Putamen (tissue), 1 donor: ENCODE measurements around the gene POU6F2.

Experiments used
- DNase-seq: peaks from one replicate; pipeline ENCODE4 v3.0.0-alpha.2; 2016; ENCODE audit warnings: low spot score

Gene POU6F2

DNA sequence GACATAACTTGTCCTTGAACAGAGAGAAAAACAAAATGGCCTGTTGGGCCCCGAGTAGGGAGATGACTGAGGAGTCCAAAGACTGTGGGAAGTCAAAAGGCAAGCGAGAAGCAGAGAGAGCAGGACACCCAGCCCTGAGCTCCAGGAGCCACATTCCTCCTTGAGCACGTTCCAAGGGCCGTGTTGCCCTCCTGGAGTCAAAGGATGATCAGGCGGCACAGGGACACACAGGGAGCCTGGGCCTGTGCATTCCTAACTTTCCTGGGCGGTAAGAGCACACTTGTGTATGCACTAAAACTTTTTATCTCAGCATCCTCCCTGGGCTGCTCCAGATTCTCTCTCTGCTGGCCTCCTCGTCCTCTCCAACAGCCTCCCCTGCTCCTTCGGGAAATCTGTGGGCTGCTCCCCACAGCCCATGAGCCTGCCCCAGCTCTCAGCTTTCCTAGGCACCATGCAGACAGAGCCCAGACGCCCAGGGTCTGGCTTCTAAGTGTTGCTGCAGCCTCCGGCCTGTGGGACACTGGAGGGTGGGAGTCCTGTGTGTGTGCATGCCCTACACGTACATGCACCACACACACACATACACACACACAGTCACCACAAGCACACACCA is 281.8 kb downstream of the POU6F2 start:
- no peak for DNase-seq

DNA sequence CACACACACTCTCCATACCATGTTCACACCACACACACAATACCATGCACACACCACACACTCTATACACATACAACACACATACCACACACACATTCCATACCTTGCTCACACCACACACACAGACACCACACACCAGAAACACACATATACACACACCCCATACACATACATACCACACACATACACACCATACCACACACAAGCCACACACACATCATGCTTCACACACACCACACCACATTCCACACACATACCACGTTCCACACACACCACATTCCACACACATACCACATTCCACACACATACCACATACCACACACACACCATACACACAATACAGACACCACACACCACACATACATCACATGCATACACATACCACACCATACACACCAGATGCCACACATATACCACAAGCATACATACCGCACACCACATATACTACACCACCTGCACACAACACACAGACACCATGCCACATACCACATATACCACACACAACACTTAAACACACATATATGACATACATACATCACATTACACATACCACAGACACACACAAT is 282.7 kb downstream of the POU6F2 start:
- DNase-seq: no peak

DNA sequence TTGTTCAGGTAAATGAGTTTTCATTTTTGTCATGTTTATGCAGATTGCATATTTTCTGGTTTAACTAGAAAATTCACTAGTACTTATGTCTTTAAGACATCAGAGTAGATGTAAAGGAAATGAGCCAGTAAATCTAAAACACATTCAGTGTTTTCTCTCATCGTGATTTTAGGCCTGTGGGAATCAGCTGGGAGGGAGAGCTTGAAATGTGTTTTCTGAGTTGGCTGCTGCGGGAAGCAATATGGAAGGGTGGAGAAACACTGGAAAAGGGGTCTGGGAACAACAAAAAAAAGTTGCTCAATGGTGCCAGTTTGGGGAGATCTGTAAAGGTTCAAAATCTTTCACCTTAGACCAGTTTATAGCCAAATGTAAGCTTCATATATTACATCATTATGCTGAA is 284.1 kb downstream of the POU6F2 start:
- DNase-seq: no peak

DNA sequence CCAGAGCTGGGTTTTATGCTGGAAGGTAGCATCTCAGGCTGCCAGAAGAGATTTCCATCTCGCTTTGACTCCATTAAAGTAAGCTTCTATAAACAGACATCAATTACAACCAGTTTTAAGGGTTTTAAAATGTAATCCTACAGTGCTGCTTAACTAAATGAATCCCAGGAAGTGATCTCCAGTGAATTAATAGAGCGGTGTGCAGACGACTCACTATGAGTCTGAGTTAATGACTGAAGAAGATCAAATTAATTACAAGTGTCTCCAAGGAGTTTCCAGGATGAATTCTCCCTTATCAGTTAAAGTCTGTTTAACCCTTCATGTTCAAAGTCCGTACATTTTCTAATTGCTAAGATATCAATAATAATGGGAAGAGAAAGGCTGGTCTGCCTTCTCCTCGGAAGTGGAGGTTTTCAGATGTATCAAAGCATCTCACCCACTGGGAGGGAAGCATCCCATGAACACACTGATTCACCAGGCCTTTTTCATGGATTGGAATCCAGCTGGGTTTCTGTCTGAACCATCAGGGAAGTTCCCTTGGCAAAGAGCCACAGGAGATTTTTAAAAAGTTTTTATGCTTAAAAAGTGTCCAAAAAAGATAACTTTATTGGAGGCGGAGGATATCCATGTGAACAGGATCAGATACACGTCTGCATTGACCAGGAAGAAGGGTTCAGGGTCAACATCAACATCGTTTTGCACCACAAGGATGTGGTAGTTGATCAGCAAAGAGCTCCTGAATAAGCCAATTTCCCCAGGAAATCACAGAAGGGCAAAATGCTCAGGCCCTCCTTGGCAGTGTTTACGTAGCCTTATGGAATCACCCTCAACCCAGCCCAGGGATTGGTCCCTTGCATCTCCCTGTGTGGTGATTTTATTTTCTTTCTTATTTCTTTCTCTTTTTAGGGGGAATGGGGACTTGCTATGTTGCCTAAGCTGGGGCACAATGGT is 288.2 kb downstream of the POU6F2 start:
- DNase-seq: no peak

DNA sequence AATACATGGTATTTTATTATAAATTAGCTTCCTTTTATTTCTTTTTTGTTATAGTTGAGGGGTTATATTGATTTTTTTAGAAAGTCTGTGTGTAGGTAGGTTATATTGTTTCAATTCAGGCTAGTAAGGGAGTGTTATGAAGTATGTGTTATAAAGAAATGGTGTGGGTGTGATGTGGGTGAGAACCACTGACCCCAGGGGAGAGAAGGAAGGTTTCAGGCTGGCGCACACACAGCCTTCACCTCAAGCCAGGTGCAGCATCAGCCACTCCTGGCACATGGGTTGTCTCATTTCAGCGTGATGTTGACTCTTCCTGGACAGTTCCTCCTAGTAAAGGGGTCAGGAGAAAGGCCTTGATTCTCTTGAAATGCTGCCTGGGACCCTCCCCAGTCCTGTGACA is 291.3 kb downstream of the POU6F2 start:
- DNase-seq: no peak

DNA sequence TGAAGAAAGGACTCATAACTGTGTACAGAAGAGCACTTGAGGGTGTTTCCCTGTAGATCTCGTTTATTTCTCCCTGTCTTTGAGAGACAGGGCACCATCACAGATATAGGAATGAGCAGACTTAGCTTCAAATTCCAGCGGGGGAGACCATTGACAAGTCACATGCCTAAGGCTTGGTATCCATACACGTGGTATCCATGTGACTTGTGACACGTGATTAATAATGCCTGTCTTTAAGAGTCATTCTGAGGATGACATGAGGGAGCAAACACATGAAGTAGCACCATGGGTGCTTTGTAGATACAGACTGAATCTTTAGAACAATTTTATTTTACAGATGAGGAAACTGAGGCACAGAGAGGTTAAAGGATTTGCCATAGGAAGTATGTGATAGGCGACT is 292.3 kb downstream of the POU6F2 start:
- no peak for DNase-seq

DNA sequence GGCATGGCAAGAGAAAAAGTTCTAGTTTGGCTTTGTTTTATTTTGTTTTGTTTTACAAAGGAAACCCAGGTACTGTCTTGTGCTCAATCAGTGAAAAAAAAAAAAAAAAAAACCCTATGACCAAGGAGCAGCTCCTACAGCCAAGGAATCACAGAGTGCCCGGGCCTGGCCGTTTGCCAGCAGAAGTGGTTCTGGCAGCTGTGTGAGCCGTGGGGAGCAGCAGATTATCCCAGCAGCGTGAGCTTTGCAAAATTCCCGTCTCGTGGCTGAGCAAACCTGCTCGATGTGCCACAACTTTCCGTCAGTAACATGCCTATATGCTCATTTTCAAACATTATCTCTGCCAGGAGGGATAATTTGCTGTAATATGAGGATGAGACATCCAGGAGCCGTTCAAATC is 293.7 kb downstream of the POU6F2 start:
- no peak for DNase-seq

DNA sequence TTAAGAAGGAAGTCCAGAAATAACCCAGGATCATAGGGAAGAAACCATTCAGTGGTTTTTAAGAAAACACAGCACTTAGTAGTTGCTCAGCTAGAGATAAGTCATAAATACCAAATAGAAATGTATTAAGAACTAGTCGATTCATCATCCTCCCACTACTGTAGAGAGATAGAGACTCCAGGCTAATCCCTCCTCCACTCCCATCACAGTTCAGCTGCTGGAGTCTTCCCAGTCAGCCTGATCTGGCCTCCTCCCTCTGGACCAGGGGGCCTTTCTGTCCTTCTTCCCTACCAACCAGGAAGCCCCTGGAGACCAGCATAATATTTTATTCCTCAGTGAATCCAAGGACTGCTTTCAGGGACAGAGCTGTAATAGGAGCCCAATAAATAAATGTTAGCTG is 294.4 kb downstream of the POU6F2 start:
- no peak for DNase-seq

DNA sequence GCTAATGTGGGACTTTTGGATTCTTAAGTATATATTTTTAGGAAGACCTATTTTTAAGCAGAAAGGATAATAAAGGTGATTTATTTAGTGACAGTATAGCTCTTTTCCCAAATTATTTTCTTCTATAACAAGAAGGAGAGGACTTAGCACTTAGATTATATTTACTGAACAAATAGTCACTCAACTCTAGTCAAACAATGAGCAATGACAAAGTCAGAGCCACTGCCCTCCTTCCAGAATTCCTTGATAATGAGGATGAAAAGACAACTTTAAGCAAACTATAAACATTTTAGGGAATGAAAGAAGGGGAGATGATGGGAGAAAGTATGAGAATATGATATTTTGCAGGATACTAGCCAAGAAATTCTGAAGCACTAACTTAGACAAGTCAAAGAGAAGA is 295.0 kb downstream of the POU6F2 start:
- DNase-seq: no peak

DNA sequence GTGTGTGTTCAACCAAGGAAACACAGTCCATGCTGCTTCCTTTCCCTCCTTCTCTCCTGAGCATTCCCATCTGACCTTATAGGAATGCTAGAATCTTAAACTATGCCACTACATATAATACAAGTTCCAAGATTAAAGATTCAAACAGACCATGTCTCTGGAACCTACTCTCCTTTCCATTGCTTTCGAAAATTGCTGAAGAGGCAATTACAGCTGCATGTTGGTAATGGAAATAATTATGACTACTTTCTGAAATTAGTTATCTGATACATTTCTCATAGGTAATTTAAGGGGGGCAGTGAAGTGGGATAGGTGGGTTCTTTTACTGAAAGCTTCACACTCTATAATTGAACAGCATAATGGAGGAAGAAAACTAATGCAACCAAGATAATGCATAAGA is 302.6 kb downstream of the POU6F2 start:
- DNase-seq: no peak

DNA sequence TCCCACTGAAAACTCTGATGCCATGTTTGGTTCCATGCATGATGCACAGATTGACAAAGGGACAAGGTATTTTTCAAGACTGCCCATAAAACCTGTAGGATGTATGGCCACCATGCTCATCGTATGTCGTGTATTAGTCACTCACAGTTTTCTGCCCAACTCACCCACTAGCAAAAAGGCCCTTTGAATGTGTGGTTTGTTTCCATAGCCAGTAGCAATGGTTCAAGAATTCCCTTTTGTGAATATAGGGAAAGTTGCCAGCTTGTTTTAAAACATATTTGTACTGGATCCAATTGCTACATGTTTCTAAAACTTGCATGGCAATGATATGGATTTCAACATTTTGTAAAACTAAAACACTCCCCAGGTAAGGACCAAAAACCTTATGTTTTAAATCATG is 307.5 kb downstream of the POU6F2 start:
- DNase-seq: no peak

DNA sequence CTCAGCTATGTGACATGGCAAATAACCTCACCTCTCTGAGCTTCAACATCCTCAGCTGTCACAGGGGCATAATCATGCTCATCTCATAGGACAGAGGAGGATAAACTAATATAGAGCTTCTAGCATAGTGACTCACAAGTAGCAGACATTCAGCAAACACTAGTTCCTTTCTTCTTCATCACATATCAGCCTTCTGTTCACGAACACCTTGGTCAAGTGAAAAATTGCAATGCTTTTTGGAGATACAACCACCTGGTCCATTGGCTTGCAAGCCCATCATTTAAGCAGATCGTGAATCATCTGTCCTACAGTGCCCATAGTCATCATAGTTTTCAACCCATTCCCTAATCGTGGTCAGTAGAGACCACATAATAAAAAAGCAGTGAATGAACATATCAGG is 310.6 kb downstream of the POU6F2 start:
- no peak for DNase-seq

DNA sequence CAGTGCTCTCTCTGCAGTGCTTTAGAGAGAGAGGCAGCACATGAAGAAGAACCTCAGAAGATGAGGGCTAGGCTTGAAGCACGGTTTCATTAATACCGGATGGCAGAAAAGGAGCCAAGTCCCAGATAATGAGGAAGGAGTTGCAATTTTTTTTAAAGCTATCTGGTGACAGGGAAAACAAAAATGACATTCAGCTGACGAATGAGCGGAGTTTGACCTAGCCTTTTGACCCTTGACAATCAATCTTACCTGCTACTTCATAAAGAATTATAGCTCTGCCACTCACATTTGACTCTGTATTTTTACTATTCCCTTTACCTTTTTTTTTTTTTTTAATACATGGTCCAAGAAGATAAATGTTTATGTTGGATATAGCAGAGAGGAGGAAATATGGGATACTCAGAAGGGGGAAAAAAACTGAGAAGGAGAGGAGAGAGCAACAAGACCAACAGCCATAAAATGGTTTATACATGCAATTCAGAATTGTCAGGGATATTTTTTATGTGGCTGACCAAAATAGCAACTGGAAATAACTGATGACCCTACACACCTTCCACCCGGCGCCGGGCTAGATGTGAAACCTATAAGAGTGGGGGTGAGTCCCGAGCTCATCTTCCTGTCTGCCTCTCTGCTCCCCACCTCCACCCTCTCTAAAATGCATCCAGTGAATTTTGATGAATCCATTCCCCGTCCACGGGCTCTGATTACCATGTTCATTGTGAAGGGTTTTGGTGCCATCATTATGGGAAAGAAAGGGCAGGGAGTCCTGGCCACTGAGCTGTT is 314.1 kb downstream of the POU6F2 start:
- DNase-seq: no peak

DNA sequence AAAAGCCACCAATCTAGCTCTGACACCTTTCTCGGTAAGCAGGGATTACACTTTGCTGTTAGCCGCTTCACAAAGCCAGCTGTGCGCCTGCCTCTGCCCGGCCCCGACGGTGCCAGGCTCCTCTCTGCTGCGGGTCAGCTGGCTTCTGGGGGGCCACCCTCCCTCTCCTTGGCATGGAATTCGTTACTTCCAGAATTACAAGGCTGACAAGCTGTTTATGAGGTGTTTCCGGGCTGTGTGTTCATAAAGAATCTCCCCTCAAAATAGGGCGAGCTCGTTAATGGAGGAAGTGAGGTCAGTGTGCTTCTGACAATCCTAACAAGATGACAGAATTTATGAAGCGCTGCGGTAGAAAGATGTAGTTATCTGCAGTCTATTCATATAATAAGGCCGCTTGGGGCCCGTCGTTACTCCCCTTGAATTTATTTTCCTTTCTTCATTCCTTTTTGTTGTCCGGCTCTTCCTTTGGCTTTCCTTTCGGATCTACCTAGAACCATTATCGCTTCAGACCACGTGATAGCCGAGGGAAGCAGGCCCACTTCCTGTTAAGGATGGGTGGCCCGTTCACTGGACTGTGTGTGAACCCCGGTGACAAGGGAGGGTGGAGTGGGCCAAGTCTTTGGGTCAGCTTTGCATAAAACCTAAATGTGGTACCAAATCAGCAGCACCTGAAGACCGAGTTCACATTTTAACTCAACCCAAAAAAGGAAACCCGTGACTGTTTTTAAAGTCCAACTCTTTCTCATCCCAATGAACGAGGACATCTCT is 315.5 kb downstream of the POU6F2 start:
- DNase-seq: no peak

DNA sequence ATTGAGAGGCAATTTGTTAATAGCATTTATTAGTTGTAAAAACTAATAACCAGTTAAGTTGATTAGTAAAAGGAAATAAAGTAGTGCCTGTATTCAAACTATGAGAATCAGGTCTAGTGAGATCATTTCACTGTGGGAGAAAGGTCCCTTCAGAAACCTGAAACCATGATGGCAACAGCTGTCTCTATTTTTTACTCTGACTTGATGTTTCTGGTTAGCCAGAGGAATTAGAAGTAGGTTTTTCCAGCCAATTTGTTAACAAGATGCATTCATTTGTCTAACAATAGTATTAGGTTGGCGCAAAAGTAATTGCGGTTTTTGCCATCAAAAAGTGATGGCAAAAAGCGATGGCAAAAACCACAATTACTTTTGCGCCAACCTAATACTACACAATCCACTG is 316.3 kb downstream of the POU6F2 start:
- DNase-seq: no peak

DNA sequence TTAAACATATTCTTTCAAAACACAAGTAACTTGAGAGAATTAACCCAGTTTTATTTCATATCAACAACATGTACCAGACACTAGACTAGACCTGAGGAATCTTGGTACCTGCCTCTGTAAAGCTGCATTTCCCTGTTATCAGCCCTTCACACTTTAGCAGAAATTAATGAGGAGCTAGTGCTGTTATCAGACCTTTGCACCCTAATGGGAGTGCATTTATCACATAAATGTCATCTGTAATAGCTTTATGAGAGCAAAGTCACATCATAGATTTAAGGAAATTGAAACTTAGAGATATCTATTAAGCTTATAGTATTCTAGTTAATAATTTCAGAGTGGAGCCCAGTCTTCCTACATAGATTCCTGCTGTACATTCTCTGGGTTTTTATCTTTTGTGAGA is 318.1 kb downstream of the POU6F2 start:
- no peak for DNase-seq

DNA sequence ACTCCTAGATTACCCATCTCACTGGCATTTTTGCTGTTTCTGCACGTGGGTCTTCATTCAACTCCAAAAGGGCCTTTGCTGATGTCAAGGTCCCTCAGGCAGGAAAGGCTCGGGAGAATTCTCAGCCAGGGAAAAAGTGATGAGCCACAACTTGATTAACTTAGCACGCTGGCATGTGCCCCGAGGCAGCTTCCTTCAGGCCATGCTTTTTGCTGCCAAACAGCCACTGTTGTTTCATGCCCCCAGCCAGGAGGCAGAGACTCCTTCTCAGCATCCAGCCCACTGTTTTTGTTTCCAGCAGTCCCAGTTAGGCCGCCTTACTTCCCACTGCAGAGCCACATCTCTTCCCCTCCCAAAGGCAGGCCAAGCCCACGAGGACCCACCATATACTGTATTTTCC is 322.0 kb downstream of the POU6F2 start:
- DNase-seq: no peak

DNA sequence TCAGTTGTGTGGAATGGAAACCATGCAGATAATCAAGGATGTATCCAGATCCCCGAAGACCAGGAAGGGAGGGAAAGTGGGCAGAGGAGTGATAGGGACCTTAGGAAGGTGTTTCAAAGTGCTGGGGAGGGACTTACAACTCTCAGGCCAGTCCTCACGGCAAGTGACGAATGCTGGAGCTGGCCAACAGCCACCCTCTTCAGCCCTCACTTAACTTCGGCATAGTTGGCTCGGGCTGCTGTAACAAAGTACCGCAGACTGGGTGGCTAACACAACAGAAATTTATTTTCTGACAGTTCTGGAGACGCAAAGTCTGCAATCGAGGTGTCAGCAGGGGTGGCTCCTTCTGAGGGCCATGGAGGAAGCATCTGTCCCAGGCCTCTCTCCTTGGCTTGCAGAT is 322.6 kb downstream of the POU6F2 start:
- no peak for DNase-seq

DNA sequence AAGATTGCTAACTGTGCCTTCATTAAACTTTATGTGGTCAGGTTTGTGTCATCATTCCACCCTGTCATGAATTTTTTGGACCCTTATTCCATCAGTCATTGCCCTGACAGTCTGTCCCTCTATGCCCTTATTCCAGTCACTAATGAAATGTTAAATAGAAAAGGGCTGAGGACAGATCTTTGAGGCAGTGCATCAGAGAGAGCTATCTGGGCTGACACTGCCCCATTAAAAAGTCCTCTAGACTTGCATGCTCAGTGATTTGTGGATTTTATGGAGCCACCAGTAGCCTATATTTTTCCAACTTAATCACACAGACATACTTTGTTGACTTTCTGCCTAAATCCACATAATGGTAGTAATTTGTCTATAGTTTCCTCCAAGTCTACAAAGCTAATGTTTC is 323.8 kb downstream of the POU6F2 start:
- no peak for DNase-seq

DNA sequence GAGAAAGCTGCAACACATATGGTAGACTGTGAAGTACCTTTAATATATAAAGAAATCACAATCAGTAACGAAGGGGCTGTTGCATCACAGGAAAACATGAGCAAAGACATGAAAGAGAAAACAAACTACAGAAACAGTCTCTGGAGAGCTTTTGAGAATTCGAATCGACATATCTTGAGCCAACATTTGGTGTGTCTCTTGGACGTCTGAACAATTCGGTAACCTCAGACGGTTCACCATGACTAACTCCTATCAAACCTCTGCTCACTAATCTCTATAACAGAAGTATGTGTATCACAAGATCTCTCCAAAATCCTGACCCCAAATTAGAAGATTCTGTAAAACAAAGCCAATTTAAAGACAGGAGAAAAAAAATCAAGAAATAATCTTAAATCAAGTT is 326.5 kb downstream of the POU6F2 start:
- DNase-seq: no peak

DNA sequence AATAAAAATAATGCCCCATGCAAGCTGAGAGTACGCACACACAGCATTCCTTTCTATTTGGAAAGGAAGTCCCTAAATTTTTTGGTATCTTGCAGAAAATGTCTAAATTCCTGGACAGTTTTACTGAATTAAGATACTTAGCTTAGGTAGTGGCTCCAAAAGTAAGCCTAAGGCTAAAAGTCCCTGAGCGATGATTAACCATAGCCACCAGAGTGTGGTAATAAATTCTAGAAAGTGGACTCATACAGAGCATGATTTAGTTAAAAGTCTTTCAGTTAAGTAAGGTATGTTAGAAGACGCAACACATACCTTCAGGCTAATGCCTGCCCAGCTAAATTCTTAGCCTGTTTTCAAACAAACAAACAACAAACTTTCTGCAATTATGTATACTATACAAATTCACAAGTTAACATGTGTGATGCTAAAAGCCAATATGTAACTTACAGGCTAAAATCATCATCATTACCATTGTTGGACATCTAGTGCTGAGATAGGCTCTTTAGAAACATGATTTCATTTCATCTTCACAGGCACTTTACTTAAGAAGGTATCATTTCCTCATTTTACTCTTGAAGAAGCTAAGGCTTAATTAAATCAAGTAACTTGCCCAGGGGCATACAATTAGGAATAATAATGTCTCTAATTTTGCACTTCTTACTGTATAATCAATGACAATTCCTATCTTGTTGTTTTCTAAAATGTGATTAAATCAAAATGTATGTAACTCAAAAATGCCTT is 327.1 kb downstream of the POU6F2 start:
- DNase-seq: no peak
